NOMO-1 (cell line): ENCODE results near the gene RPL21.

Experiments
- DNase-seq, 2 experiments: peaks; one replicate each; lab custom pipeline; 2025; ENCODE audit not compliant: unreplicated experiment in 2 of 2; lab: John Stamatoyannopoulos, UW

Gene RPL21

GRCh38 chr13:27257648-27258253, 6.4 kb downstream of the RPL21 start:
- no peak for DNase-seq

GRCh38 chr13:27258637-27259386, 7.5 kb downstream of the RPL21 start:
- no peak for DNase-seq

GRCh38 chr13:27259831-27260230, 8.5 kb downstream of the RPL21 start:
- DNase-seq: peak; percentile 66 to 97

GRCh38 chr13:27261396-27261795, 10.0 kb downstream of the RPL21 start:
- no peak for DNase-seq

GRCh38 chr13:27263438-27263837, 12.1 kb downstream of the RPL21 start:
- DNase-seq: no peak

GRCh38 chr13:27264181-27264580, 12.8 kb downstream of the RPL21 start:
- no peak for DNase-seq

- no peak for DNase-seq
These were observed 13.3 kb downstream of the RPL21 start for GRCh38 chr13:27264648-27265047.

- peak; percentile 41 to 69 for DNase-seq
These were observed 15.6 kb downstream of the RPL21 start for GRCh38 chr13:27266917-27267316.

- peak; percentile 24 to 33 for DNase-seq
These were observed 16.2 kb downstream of the RPL21 start for GRCh38 chr13:27267596-27267995.

GRCh38 chr13:27269114-27269665, 17.8 kb downstream of the RPL21 start:
- no peak for DNase-seq

GRCh38 chr13:27270594-27271520, 19.5 kb downstream of the RPL21 start, which contains the start of gene RASL11A:
TSS of gene RASL11A (plus strand) at chr13:27270830. CDS start at chr13:27270945, 115 bp downstream.
- DNase-seq: peak; percentile 76 to 80

- no peak for DNase-seq
These were observed 20.3 kb downstream of the RPL21 start for GRCh38 chr13:27271570-27272096.

- no peak for DNase-seq
These were observed 22.5 kb downstream of the RPL21 start for GRCh38 chr13:27273658-27274425.

GRCh38 chr13:27274631-27275030, 23.3 kb downstream of the RPL21 start:
- no peak for DNase-seq

GRCh38 chr13:27276188-27276587, 24.8 kb downstream of the RPL21 start:
- no peak for DNase-seq

GRCh38 chr13:27279506-27279905, 28.1 kb downstream of the RPL21 start:
- no peak for DNase-seq

GRCh38 chr13:27280009-27280656, 28.8 kb downstream of the RPL21 start:
- DNase-seq: no peak

- DNase-seq: no peak
These were observed 29.5 kb downstream of the RPL21 start for GRCh38 chr13:27280841-27281240.

GRCh38 chr13:27281420-27281819, 30.1 kb downstream of the RPL21 start:
- DNase-seq: no peak
